Activated CD4-positive, alpha-beta T cell treated with anti-CD3 and anti-CD28 coated beads for 36 hours (primary cell): ENCODE data around the gene APP. TPM values are rescaled to one million over a fixed set of nuclear protein-coding genes. Genes with fewer than 3 reads are reported as not detected.
A peak's percentile ranks its signal among the peaks of the same experiment; 100 is the strongest.
"Not testable (repeated sequence)": the region's sequence is repeated elsewhere in the genome, so short reads cannot be mapped to it uniquely, and the experiment has no call there.

Source experiments
- ATAC-seq: fragments of 200-7000 bp; cut with Tn5 transposase; one replicate; pipeline ENCODE4 v1.10.0; 2021; ENCODE audit warnings: mild to moderate bottlenecking, moderate library complexity
- CTCF ChIA-PET: fragments of 350-600 bp; sonication (Branson Sonifier 250); formaldehyde crosslinking; loops from one replicate; lab custom pipeline; 2021; ENCODE audit warnings: antibody characterized with exemption; lab: Charles Lee
- POLR2A ChIA-PET: fragments of 350-600 bp; sonication (Branson Sonifier 250); formaldehyde crosslinking; loops from one replicate; lab custom pipeline; 2021; ENCODE audit warnings: antibody characterized with exemption, inconsistent platforms; lab: Charles Lee
- DNase-seq: peaks from one replicate; pipeline ENCODE4 v3.0.0-alpha.2; 2020
- H3K27ac Mint-ChIP-seq: one replicate; pipeline ENCODE4 v1.8.0; 2021; ENCODE audit warnings: mixed read lengths
- H3K27me3 Mint-ChIP-seq: one replicate; pipeline ENCODE4 v1.8.0; 2021; ENCODE audit warnings: mixed read lengths
- H3K36me3 Mint-ChIP-seq: one replicate; pipeline ENCODE4 v1.8.0; 2021; ENCODE audit warnings: low read depth, mixed read lengths
- H3K4me1 Mint-ChIP-seq: one replicate; pipeline ENCODE4 v1.8.0; 2021; ENCODE audit warnings: mixed read lengths
- H3K4me3 Mint-ChIP-seq: one replicate; pipeline ENCODE4 v1.8.0; 2021; ENCODE audit warnings: mild to moderate bottlenecking, moderate library complexity, mixed read lengths
- H3K9me3 Mint-ChIP-seq: one replicate; pipeline ENCODE4 v1.8.0; 2021; ENCODE audit warnings: low read depth, mixed read lengths
- intact Hi-C, 2 experiments: fragments of 100-400 bp; cut with DNase I in 1 of 2; cut with micrococcal nuclease in 1 of 2; formaldehyde crosslinking; loops; one replicate each; pipeline versions ENCODE4 v1.14.2 to v1.15.1; 2022 to 2024; cut with DNase I, micrococcal nuclease
- total RNA-seq, 2 experiments: library from RNA; stranded (reverse); gene quantifications; one replicate each; pipeline ENCODE4 v1.2.3, GENCODE V29; 2021

APP gene
- total RNA-seq, 2 experiments from 2014 or later: 59.8 to 71.1 TPM

GRCh38 chr21:26081175-26081760, 89.3 kb downstream of the APP start:
- POLR2A ChIA-PET, H3K27ac Mint-ChIP-seq, CTCF ChIA-PET, H3K4me3 Mint-ChIP-seq, DNase-seq, H3K27me3 Mint-ChIP-seq, ATAC-seq, H3K9me3 Mint-ChIP-seq, H3K36me3 Mint-ChIP-seq, intact Hi-C loops, H3K4me1 Mint-ChIP-seq: not testable (repeated sequence)

- no peak overlapping the region for H3K27ac Mint-ChIP-seq
- POLR2A ChIA-PET: no interaction called here
- peaks cover 4% of the 10 kb centered on the region for H3K36me3 Mint-ChIP-seq
- intact Hi-C loops: no loop called here
- H3K9me3 Mint-ChIP-seq: no peaks in the 10 kb centered on the region
- no peak for ATAC-seq
- CTCF ChIA-PET: interaction anchor here (0.6 to 1.4 kb wide), 3 partner anchors 14 to 334 kb away, joined by 3 read pairs; no protein-coding TSS in a partner anchor
- no peak for DNase-seq
- H3K27me3 Mint-ChIP-seq: no peaks in the 10 kb centered on the region
- H3K4me1 Mint-ChIP-seq: peaks cover 7% of the 10 kb centered on the region
- H3K4me3 Mint-ChIP-seq: no peak overlapping the region
Measured at GRCh38 chr21:26080211-26080610, 90.4 kb downstream of the APP start.

GRCh38 chr21:26079366-26079765, 91.2 kb downstream of the APP start:
- CTCF ChIA-PET: interaction anchor here (0.9 to 1.4 kb wide), 2 partner anchors 9 to 14 kb away, joined by 3 to 4 read pairs; no protein-coding TSS in a partner anchor
- intact Hi-C loops: loop anchor here in 1 of 2 experiments (10.0 kb wide), 1 partner anchor 185 kb away; no protein-coding TSS in a partner anchor
- H3K27ac Mint-ChIP-seq: no peak overlapping the region
- H3K36me3 Mint-ChIP-seq: peaks cover 4% of the 10 kb centered on the region
- POLR2A ChIA-PET: no interaction called here
- no peaks in the 10 kb centered on the region for H3K9me3 Mint-ChIP-seq
- DNase-seq: no peak
- no peaks in the 10 kb centered on the region for H3K27me3 Mint-ChIP-seq
- peaks cover 7% of the 10 kb centered on the region for H3K4me1 Mint-ChIP-seq
- no peak overlapping the region for H3K4me3 Mint-ChIP-seq
- no peak for ATAC-seq

- ChIA-PET CTCF (no interaction called here), POLR2A (no interaction called here)
- Mint-ChIP-seq H3K4me3 (no peak overlapping the region), H3K9me3 (no peaks in the 10 kb centered on the region), H3K27me3 (no peaks in the 10 kb centered on the region), H3K27ac (no peak overlapping the region), H3K36me3 (peaks cover 3% of the 10 kb centered on the region), H3K4me1 (peaks cover 2% of the 10 kb centered on the region)
- no peak for ATAC-seq
- intact Hi-C loops: loop anchor here in 1 of 2 experiments (10.0 kb wide), 1 partner anchor 183 kb away; no protein-coding TSS in a partner anchor
- no peak for DNase-seq
Measured at GRCh38 chr21:26077521-26077920, 93.0 kb downstream of the APP start.

- Mint-ChIP-seq H3K9me3 (no peaks in the 10 kb centered on the region), H3K36me3 (no peaks in the 10 kb centered on the region), H3K27ac (no peak overlapping the region), H3K4me1 (peaks cover 42% of the 10 kb centered on the region), H3K27me3 (no peaks in the 10 kb centered on the region), H3K4me3 (no peak overlapping the region)
- DNase-seq (no peak), ATAC-seq (no peak)
- intact Hi-C loops: loop anchor here (5.0 to 10.0 kb wide), 2 partner anchors 94 to 178 kb away; no protein-coding TSS in a partner anchor
- ChIA-PET CTCF (interaction anchor here (0.5 to 1.8 kb wide), 3 partner anchors 10 to 161 kb away, joined by 3 to 5 read pairs (median 3); no protein-coding TSS in a partner anchor), POLR2A (no interaction called here)
Measured at GRCh38 chr21:26072666-26073615, 97.6 kb downstream of the APP start.

GRCh38 chr21:26070822-26071425, 99.6 kb downstream of the APP start:
- DNase-seq: peak; percentile 48
- H3K36me3 Mint-ChIP-seq: no peaks in the 10 kb centered on the region
- ChIA-PET CTCF (interaction anchor here (0.6 to 1.2 kb wide), 2 partner anchors 68 to 100 kb away, joined by 3 to 5 read pairs; no protein-coding TSS in a partner anchor), POLR2A (no interaction called here)
- H3K27me3 Mint-ChIP-seq: no peaks in the 10 kb centered on the region
- H3K27ac Mint-ChIP-seq: peak overlapping the region; percentile 66
- H3K4me1 Mint-ChIP-seq: peaks cover 55% of the 10 kb centered on the region
- intact Hi-C loops: loop anchor here (5.0 to 10.0 kb wide), 2 partner anchors 96 to 176 kb away; no protein-coding TSS in a partner anchor
- peak overlapping the region; percentile 56 for H3K4me3 Mint-ChIP-seq
- H3K9me3 Mint-ChIP-seq: no peaks in the 10 kb centered on the region
- ATAC-seq: peak; percentile 70

- ChIA-PET CTCF (interaction anchor here (0.8 kb wide), 1 partner anchor 9 kb away, joined by 4 read pairs; no protein-coding TSS in a partner anchor), POLR2A (interaction anchor here (0.8 kb wide), 1 partner anchor 60 kb away, joined by 3 read pairs; no protein-coding TSS in a partner anchor)
- intact Hi-C loops: loop anchor here (5.0 to 10.0 kb wide), 2 partner anchors 97 to 175 kb away; no protein-coding TSS in a partner anchor
- H3K4me3 Mint-ChIP-seq: peak overlapping the region; percentile 56
- H3K4me1 Mint-ChIP-seq: peaks cover 61% of the 10 kb centered on the region
- H3K27me3 Mint-ChIP-seq: no peaks in the 10 kb centered on the region
- no peak for ATAC-seq
- DNase-seq: no peak
- H3K27ac Mint-ChIP-seq: peak overlapping the region; percentile 66
- no peaks in the 10 kb centered on the region for H3K9me3 Mint-ChIP-seq
- H3K36me3 Mint-ChIP-seq: no peaks in the 10 kb centered on the region
Measured at GRCh38 chr21:26070121-26070520, 100.4 kb downstream of the APP start.

GRCh38 chr21:26068776-26069175, 101.8 kb downstream of the APP start:
- Mint-ChIP-seq H3K36me3 (no peaks in the 10 kb centered on the region), H3K9me3 (no peaks in the 10 kb centered on the region), H3K27ac (no peak overlapping the region), H3K4me3 (no peak overlapping the region), H3K27me3 (no peaks in the 10 kb centered on the region), H3K4me1 (peaks cover 61% of the 10 kb centered on the region)
- ChIA-PET POLR2A (no interaction called here), CTCF (no interaction called here)
- intact Hi-C loops: no loop called here
- ATAC-seq: no peak
- DNase-seq: no peak

GRCh38 chr21:26067836-26068594, 102.6 kb downstream of the APP start:
- CTCF ChIA-PET: interaction anchor here (0.6 to 1.1 kb wide), 2 partner anchors 80 to 220 kb away, joined by 3 read pairs; no protein-coding TSS in a partner anchor
- POLR2A ChIA-PET: no interaction called here
- DNase-seq (no peak), ATAC-seq (peak; percentile 37)
- H3K27me3 Mint-ChIP-seq: no peaks in the 10 kb centered on the region
- no peaks in the 10 kb centered on the region for H3K9me3 Mint-ChIP-seq
- peaks cover 59% of the 10 kb centered on the region for H3K4me1 Mint-ChIP-seq
- intact Hi-C loops: no loop called here
- no peaks in the 10 kb centered on the region for H3K36me3 Mint-ChIP-seq
- H3K27ac Mint-ChIP-seq: peak overlapping the region; percentile 29
- peak overlapping the region; percentile 8 for H3K4me3 Mint-ChIP-seq

- intact Hi-C loops: no loop called here
- Mint-ChIP-seq H3K4me3 (no peak overlapping the region), H3K9me3 (no peaks in the 10 kb centered on the region), H3K4me1 (peaks cover 44% of the 10 kb centered on the region), H3K27me3 (no peaks in the 10 kb centered on the region), H3K27ac (no peak overlapping the region), H3K36me3 (no peaks in the 10 kb centered on the region)
- DNase-seq (no peak), ATAC-seq (no peak)
- POLR2A ChIA-PET: no interaction called here
- CTCF ChIA-PET: interaction anchor here (0.8 to 0.9 kb wide), 2 partner anchors 15 to 20 kb away, joined by 3 read pairs; no protein-coding TSS in a partner anchor
Measured at GRCh38 chr21:26064506-26064905, 106.1 kb downstream of the APP start.
